Ishikawa (cell line): ENCODE data around the gene PTPRM.

Experiments
- CEBPB ChIP-seq: IDR thresholded peaks from 2 replicates; pipeline ENCODE4 v1.6.1; 2012
- CREB1 ChIP-seq: IDR thresholded peaks from 2 replicates; pipeline ENCODE4 v1.6.1; 2012; ENCODE audit warnings: low read depth
- EGR1 ChIP-seq: IDR thresholded peaks from 2 replicates; pipeline ENCODE4 v1.6.1; 2012
- EP300 ChIP-seq: IDR thresholded peaks from 2 replicates; pipeline ENCODE4 v1.6.1; 2012; ENCODE audit warnings: borderline replicate concordance
- FOXM1 ChIP-seq: IDR thresholded peaks from 2 replicates; pipeline ENCODE4 v1.6.1; 2012; ENCODE audit warnings: low read depth, borderline replicate concordance
- NFIC ChIP-seq: IDR thresholded peaks from 2 replicates; pipeline ENCODE4 v1.6.1; 2012
- RAD21 ChIP-seq: IDR thresholded peaks from 2 replicates; pipeline ENCODE4 v1.6.1; 2012; ENCODE audit warnings: low read depth
- TAF1 ChIP-seq: IDR thresholded peaks from 2 replicates; pipeline ENCODE4 v1.6.1; 2012; ENCODE audit warnings: low read depth, mild to moderate bottlenecking
- TCF12 ChIP-seq: IDR thresholded peaks from 2 replicates; pipeline ENCODE4 v1.6.1; 2012; ENCODE audit warnings: low read depth
- TEAD4 ChIP-seq: IDR thresholded peaks from 2 replicates; pipeline ENCODE4 v1.6.1; 2012
- YY1 ChIP-seq: IDR thresholded peaks from 2 replicates; pipeline ENCODE4 v1.6.1; 2012; ENCODE audit warnings: low read depth
- ZBTB7A ChIP-seq: IDR thresholded peaks from 2 replicates; pipeline ENCODE4 v1.6.1; 2012; ENCODE audit warnings: low read depth
- TF ChIP-seq, protein P1 (sequence below): IDR thresholded peaks from 2 replicates; pipeline ENCODE4 v1.6.1; 2012
- TF ChIP-seq, protein P2 (sequence below): IDR thresholded peaks from 2 replicates; pipeline ENCODE4 v1.6.1; 2012
- TF ChIP-seq, protein P3 (sequence below): IDR thresholded peaks from 2 replicates; pipeline ENCODE4 v1.6.1; 2012; ENCODE audit warnings: low read depth, mild to moderate bottlenecking

The PTPRM gene

DNA sequence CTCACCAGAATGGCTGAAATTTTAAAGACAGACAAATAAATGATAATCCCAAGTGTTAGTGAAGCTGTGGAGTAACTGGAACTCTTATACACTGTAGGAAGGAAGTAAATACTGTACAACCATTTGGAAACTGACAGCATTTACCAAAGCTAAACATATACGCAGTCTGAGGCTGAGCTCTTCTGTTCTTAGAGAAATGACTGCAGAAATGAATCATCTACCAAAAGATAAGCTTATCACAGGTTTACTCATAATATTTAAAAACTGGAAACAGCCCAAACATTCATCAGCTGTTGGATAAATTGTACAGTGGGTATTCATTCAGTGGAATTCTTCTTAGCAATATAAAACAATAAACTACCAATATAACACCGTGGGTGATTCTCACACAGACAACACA lies 824.0 kb downstream of the PTPRM start:
- TF ChIP-seq TEAD4 (no peak), EP300 (no peak), TAF1 (no peak), RAD21 (no peak), YY1 (no peak), CREB1 (no peak), NFIC (no peak), EGR1 (no peak), CEBPB (no peak), ZBTB7A (no peak), FOXM1 (no peak), TCF12 (no peak)
- TF ChIP-seq, protein P1, sequence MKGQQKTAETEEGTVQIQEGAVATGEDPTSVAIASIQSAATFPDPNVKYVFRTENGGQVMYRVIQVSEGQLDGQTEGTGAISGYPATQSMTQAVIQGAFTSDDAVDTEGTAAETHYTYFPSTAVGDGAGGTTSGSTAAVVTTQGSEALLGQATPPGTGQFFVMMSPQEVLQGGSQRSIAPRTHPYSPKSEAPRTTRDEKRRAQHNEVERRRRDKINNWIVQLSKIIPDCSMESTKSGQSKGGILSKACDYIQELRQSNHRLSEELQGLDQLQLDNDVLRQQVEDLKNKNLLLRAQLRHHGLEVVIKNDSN, result no peak
- TF ChIP-seq, protein P2, sequence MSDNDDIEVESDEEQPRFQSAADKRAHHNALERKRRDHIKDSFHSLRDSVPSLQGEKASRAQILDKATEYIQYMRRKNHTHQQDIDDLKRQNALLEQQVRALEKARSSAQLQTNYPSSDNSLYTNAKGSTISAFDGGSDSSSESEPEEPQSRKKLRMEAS, result no peak
- TF ChIP-seq, protein P3, sequence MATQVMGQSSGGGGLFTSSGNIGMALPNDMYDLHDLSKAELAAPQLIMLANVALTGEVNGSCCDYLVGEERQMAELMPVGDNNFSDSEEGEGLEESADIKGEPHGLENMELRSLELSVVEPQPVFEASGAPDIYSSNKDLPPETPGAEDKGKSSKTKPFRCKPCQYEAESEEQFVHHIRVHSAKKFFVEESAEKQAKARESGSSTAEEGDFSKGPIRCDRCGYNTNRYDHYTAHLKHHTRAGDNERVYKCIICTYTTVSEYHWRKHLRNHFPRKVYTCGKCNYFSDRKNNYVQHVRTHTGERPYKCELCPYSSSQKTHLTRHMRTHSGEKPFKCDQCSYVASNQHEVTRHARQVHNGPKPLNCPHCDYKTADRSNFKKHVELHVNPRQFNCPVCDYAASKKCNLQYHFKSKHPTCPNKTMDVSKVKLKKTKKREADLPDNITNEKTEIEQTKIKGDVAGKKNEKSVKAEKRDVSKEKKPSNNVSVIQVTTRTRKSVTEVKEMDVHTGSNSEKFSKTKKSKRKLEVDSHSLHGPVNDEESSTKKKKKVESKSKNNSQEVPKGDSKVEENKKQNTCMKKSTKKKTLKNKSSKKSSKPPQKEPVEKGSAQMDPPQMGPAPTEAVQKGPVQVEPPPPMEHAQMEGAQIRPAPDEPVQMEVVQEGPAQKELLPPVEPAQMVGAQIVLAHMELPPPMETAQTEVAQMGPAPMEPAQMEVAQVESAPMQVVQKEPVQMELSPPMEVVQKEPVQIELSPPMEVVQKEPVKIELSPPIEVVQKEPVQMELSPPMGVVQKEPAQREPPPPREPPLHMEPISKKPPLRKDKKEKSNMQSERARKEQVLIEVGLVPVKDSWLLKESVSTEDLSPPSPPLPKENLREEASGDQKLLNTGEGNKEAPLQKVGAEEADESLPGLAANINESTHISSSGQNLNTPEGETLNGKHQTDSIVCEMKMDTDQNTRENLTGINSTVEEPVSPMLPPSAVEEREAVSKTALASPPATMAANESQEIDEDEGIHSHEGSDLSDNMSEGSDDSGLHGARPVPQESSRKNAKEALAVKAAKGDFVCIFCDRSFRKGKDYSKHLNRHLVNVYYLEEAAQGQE, result no peak

DNA sequence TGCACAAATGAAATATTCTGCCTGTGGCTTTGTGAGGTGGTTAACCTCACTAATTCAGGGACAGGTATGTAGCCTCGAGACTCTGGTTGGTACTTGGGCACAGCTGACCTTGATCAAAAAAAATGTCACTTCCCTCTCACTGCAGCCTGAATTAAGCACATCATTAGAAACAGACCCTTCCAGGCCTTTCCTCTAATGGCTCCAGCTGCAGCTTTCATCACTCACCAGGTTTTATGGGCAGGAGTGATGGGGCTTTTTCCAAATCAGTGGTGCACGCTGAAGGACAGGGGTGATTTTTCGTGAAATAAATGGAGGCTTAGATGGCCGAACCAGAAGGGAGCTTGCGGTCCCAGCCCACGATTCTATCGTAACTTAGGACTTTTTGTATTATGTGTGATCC lies 829.1 kb downstream of the PTPRM start:
- no peak for TF ChIP-seq RAD21

DNA sequence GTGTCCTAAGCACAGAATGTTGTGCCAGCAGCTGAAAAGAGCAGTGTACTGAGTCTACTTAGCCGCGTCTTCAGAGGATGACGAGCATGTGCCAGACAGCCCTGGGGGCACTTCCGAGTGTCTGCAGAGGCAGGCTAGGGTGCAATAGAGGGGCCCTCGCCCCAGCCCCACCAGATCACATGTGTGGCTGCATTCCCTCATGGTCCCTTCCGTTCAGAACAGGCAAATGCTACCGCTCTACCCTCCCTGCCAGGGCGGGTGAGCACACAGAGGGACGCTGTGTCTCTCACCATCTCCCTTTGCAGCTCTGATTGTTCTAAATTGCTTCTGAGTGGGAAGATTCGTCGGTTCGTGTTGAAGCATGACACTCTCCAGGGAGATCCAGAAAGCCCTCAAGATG lies 829.9 kb downstream of the PTPRM start:
- TF ChIP-seq FOXM1, result no peak
- TF ChIP-seq, protein P2, result no peak
- TF ChIP-seq, protein P1, result no peak
- TF ChIP-seq, protein P3, result no peak
- TF ChIP-seq CEBPB, result no peak
- no peak for TF ChIP-seq TCF12
- no peak for TF ChIP-seq ZBTB7A
- TF ChIP-seq EP300, result no peak
- TF ChIP-seq RAD21, result no peak
- TF ChIP-seq YY1, result no peak
- TF ChIP-seq CREB1, result no peak
- no peak for TF ChIP-seq TAF1
- TF ChIP-seq TEAD4, result no peak
- no peak for TF ChIP-seq EGR1
- TF ChIP-seq NFIC, result no peak

DNA sequence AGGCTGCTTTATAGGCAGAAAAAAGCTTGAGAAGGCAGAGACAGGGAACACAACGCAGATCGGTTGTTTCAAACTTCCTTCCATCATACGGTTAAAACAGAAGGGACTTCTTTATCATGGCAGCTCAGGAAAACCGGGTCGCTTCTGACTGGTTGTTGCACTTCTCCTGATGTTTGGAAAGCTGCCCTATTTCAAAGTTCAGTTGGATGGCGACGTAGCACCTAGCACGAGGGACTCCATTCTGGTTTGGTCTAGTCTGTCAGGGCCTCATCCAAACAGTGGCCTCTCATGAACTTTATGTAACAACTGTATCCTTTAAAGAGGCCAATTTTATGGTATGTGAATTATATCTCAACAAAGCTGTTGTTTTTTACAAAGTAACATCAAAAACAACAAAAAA lies 832.0 kb downstream of the PTPRM start:
- TF ChIP-seq TCF12 (no peak), TEAD4 (no peak), FOXM1 (no peak), EP300 (no peak), YY1 (no peak), TAF1 (no peak), ZBTB7A (no peak), CREB1 (no peak), CEBPB (no peak), NFIC (no peak), EGR1 (no peak)
- TF ChIP-seq, protein P3, result no peak
- TF ChIP-seq, protein P2, result no peak
- TF ChIP-seq, protein P1, result no peak
